K562 (cell line): Measurements from ENCODE around the gene GALNS.

Experiments used
- CTCF ChIP-seq, 3 experiments: IDR thresholded peaks in 2 of 3; conservative IDR thresholded peaks in 1 of 3; 2 replicates each; pipeline ENCODE4 v1.5.1; 2011 to 2012; ENCODE audit warnings: low read length in 3 of 3, mild to moderate bottlenecking in 3 of 3, control low read depth in 2 of 3, improper control_type of control experiment in 1 of 3, inconsistent platforms in 1 of 3, low read depth in 1 of 3, mixed read lengths in 1 of 3, moderate library complexity in 1 of 3; ENCODE audit not compliant: insufficient read depth in 2 of 3
- EZH2 ChIP-seq: IDR thresholded peaks from 2 replicates; pipeline ENCODE4 v1.6.1; 2012; ENCODE audit warnings: low read depth, mild to moderate bottlenecking, inconsistent platforms, low read length, borderline replicate concordance
- SIRT6 ChIP-seq: IDR thresholded peaks from one replicate; pipeline ENCODE4 v1.6.1; 2012; ENCODE audit warnings: low read depth, mild to moderate bottlenecking, control low read depth, inconsistent platforms, low read length, moderate library complexity

GRCh38 chr16:88848557-88848956, 8.2 kb downstream of the GALNS start:
- TF ChIP-seq CTCF (IDR thresholded peaks at IDR 0.05 in 2 of 3, conservative IDR thresholded peaks at IDR 0.05 in 1 of 3; ENCODE audit: insufficient read depth in 2 of 3, low read depth in 1 of 3, low read length in 3 of 3) (no peak), SIRT6 (no peak), EZH2 (no peak)
